Measurements from ENCODE around the gene NOP53. TPM values are rescaled to one million over a fixed set of nuclear protein-coding genes. Genes with fewer than 3 reads are reported as not detected.

NOP53 gene
- total and polyA plus RNA-seq, 9 of the 15 experiments (the other 6 are each of a cell fraction or from before 2014, with no cell fraction given): 6.5 to 274 (median 145) TPM

DNA sequence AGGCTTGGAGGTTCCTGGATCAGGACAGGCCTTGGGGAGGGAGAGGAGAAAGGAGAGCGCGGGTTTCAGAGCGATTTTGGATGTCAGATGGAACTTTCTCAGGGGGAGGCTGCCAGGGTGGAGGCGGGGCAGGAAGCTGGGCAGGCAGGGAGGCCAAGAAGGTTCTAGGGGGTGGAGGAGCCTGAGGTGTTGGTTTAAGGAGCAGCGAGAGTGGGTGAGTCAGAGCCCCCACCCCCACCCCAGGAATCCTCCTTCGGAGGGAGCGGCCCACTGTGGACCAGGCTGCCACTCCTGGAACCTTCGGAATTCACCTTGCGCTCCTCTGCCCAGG lies 15.9 kb upstream of the NOP53 start (continued):
- no peak; the same call in 1 of the 2 replicates for TF ChIP-seq CTBP1 (IDR thresholded peaks at IDR 0.05; ENCODE audit: borderline replicate concordance)

DNA sequence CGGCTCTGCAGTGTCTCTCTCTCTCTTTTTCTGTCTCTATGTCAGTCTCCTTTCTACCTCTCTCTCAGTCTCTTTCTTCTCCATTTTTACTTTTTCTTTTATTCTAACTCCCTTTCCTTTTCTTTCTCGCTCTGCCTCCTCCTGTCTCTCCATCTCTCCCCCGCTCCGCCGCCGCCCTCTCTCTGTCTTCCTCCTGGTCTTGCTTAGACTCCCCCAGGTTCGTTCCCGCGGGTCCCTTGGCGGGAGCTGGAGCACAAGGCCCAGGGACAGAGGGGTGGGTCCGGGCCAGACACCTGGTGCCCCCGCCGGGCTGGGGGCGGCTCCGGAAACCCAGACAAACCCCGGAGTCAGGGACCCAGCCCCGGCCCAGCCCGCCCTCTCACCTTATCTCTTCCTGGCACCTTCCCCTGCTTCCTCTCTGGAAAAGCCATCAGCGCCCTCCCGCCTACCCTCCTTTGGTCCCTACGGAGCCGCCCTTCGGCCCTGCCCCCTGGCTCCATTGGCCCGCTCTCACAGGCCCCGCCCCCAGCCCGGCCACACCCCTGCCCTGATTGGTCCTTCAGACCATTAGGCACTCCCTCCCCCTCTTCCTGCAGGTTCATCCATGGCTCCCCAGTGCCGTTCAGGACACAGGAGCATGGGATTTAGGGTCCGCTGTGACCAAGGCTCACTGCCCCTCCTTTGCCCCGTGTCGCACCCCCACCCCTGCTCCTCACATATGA lies 15.4 kb upstream of the NOP53 start:
- peaks cover 33% of the 10 kb centered on the region; the same call in 2 of the 3 replicates for H3K36me3 ChIP-seq (ENCODE audit: control insufficient read depth, insufficient read depth, low read length)
- ATAC-seq: peak; percentile 98
- peak; percentile 94 for FAIRE-seq
- H3K4me3 ChIP-seq: peak overlapping the region; percentile 38
- TSS peak; percentile 77 for BruUV-seq (replicated peaks)
- H3K9ac ChIP-seq (ENCODE audit: insufficient read depth in 1 of 2, low read depth in 2 of 2, low read length in 2 of 2): peak overlapping the region; percentile 64 to 85
- intact Hi-C loops (cut with micrococcal nuclease): no loop called here
- in situ Hi-C loops (cut with MboI): no loop called here
- peaks cover 13 to 36% of the 10 kb centered on the region in 2 experiments; a peak in 4 of 5 replicates for H3K4me1 ChIP-seq (replicated peaks in 1 of 2; ENCODE audit: control insufficient read depth in 2 of 2, insufficient read depth in 2 of 2, low read length in 2 of 2)
- ChIA-PET CTCF (ENCODE audit: low intra/inter-chr PET ratio) (no interaction called here), POLR2A (interaction anchor here (0.8 to 1.4 kb wide), 3 partner anchors 9 to 16 kb away, joined by 3 to 7 read pairs (median 6); partner anchors contain the start of gene NOP53)
- H3K4me2 ChIP-seq (ENCODE audit: insufficient read depth, low read length): peak overlapping the region; percentile 66
- H3K9me3 ChIP-seq (replicated peaks; ENCODE audit: control insufficient read depth, insufficient read depth, low read depth, low read length): no peaks in the 10 kb centered on the region
- peak overlapping the region; percentile 81 for H3K27ac ChIP-seq (ENCODE audit: extremely low read depth, low read depth, low read length)
- H4K20me1 ChIP-seq (replicated peaks; ENCODE audit: control insufficient read depth, insufficient read depth, low read length): no peaks in the 10 kb centered on the region
- H2AFZ ChIP-seq (ENCODE audit: low read depth, low read length): peak overlapping the region; percentile 70
- H3K9me1 ChIP-seq (ENCODE audit: control insufficient read depth, insufficient read depth, low read length): no peaks in the 10 kb centered on the region
- H3K79me2 ChIP-seq (ENCODE audit: control insufficient read depth, insufficient read depth, low read length): peaks cover 6% of the 10 kb centered on the region; the same call in 2 of the 3 replicates
- DNase-seq (ENCODE audit: extremely low read depth in 1 of 4, low spot score in 3 of 4): peak; percentile 97 to 98 (median 98)
- H3K27me3 ChIP-seq (ENCODE audit: control insufficient read depth in 2 of 2, insufficient read depth in 2 of 2, low read length in 2 of 2): no peaks in the 10 kb centered on the region; a peak in 1 of 5 replicates
- 2% methylated on average over 20 of the region's 30 CpGs for WGBS (ENCODE audit: insufficient coverage, low coverage, missing lambda C conversion rate)
- TF ChIP-seq SUPT5H (IDR thresholded peaks at IDR 0.05) (peak; percentile 39; the same call in 1 of the 2 replicates), PML (IDR thresholded peaks at IDR 0.05; ENCODE audit: low read length) (0 out of 2 replicates have a peak, but pooled peaks have one; percentile 20), JUND (IDR thresholded peaks at IDR 0.05; ENCODE audit: borderline replicate concordance, low read depth, low read length) (no peak), JUND (tag; IDR thresholded peaks at IDR 0.05; ENCODE audit: borderline replicate concordance, low read depth, low read length) (0 out of 3 replicates have a peak, but pooled peaks have one; percentile 16), HDAC1 (IDR thresholded peaks at IDR 0.05) (peak in 1 of 2 experiments; percentile 66; a peak in 1 of 4 replicates), NFRKB (IDR thresholded peaks at IDR 0.05; ENCODE audit: low read depth) (peak; percentile 66; the same call in 1 of the 2 replicates), TAL1 (IDR thresholded peaks at IDR 0.05) (peak; percentile 81), POLR2B (IDR thresholded peaks at IDR 0.05; ENCODE audit: low read depth, partially characterized antibody) (peak; percentile 35), SP2 (IDR thresholded peaks at IDR 0.05; ENCODE audit: extremely low read depth, low read depth, low read length, poor library complexity, severe bottlenecking) (peak; percentile 26), MAZ (CRISPR knock-in tag; conservative IDR thresholded peaks at IDR 0.05 in 1 of 2, IDR thresholded peaks at IDR 0.05 in 1 of 2) (no peak; a peak in 1 of 4 replicates), ZNF740 (CRISPR knock-in tag; IDR thresholded peaks at IDR 0.05) (peak; percentile 80), ZNF740 (tag; IDR thresholded peaks at IDR 0.05) (no peak), CBFB (CRISPR knock-in tag; IDR thresholded peaks at IDR 0.05) (no peak), PHF21A (IDR thresholded peaks at IDR 0.05; ENCODE audit: borderline replicate concordance, low read depth) (peak; percentile 65; the same call in 1 of the 2 replicates), RHOXF2B (CRISPR knock-in tag; conservative IDR thresholded peaks at IDR 0.05) (no peak), MTA2 (IDR thresholded peaks at IDR 0.05; ENCODE audit: low read depth) (peak; percentile 64), DPF2 (IDR thresholded peaks at IDR 0.05) (peak; percentile 93), CBX1 (IDR thresholded peaks at IDR 0.05; ENCODE audit: low read depth) (peak; percentile 88)
- TF ChIP-seq, protein P1, sequence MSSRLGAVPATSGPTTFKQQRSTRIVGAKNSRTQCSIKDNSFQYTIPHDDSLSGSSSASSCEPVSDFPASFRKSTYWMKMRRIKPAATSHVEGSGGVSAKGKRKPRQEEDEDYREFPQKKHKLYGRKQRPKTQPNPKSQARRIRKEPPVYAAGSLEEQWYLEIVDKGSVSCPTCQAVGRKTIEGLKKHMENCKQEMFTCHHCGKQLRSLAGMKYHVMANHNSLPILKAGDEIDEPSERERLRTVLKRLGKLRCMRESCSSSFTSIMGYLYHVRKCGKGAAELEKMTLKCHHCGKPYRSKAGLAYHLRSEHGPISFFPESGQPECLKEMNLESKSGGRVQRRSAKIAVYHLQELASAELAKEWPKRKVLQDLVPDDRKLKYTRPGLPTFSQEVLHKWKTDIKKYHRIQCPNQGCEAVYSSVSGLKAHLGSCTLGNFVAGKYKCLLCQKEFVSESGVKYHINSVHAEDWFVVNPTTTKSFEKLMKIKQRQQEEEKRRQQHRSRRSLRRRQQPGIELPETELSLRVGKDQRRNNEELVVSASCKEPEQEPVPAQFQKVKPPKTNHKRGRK (tag; IDR thresholded peaks at IDR 0.05): peak; percentile 89
